ENCODE results near the gene SGK2. TPM values are rescaled to one million over a fixed set of nuclear protein-coding genes. Genes with fewer than 3 reads are reported as not detected.

SGK2 gene
- total RNA-seq, 1 experiment from 2014 or later: 45.6 TPM

- Mint-ChIP-seq H3K9me3 (ENCODE audit: low read depth, unreplicated experiment) (no peaks in the 10 kb centered on the region), H3K4me1 (ENCODE audit: low read depth, unreplicated experiment) (peaks cover 14% of the 10 kb centered on the region), H3K36me3 (ENCODE audit: insufficient read depth, unreplicated experiment) (peaks cover 15% of the 10 kb centered on the region), H3K27me3 (ENCODE audit: unreplicated experiment) (no peaks in the 10 kb centered on the region), H3K27ac (ENCODE audit: unreplicated experiment) (no peak overlapping the region), H3K4me3 (ENCODE audit: low read depth, unreplicated experiment) (no peak overlapping the region)
- CTCF ChIA-PET: no interaction called here
- no peak for DNase-seq
- intact Hi-C loops (cut with micrococcal nuclease; ENCODE audit: unreplicated experiment): no loop called here
- no TSS peak for BruUV-seq (replicated peaks)
- TF ChIP-seq CTCF (IDR thresholded peaks at IDR 0.05; ENCODE audit: unreplicated experiment): no peak
These were observed 38.7 kb upstream of the SGK2 start for GRCh38 chr20:43520074-43520630.

GRCh38 chr20:43525021-43525420 lies 33.8 kb upstream of the SGK2 start:
- CTCF ChIA-PET: interaction anchor here (1.0 kb wide), 1 partner anchor 11 kb away, joined by 3 read pairs; no protein-coding TSS in a partner anchor
- no TSS peak for BruUV-seq (replicated peaks)
- no peak for TF ChIP-seq CTCF (IDR thresholded peaks at IDR 0.05; ENCODE audit: unreplicated experiment)
- DNase-seq: no peak
- intact Hi-C loops (cut with micrococcal nuclease; ENCODE audit: unreplicated experiment): no loop called here
- Mint-ChIP-seq H3K27ac (ENCODE audit: unreplicated experiment) (no peak overlapping the region), H3K9me3 (ENCODE audit: low read depth, unreplicated experiment) (no peaks in the 10 kb centered on the region), H3K4me1 (ENCODE audit: low read depth, unreplicated experiment) (no peaks in the 10 kb centered on the region), H3K36me3 (ENCODE audit: insufficient read depth, unreplicated experiment) (peaks cover 6% of the 10 kb centered on the region), H3K4me3 (ENCODE audit: low read depth, unreplicated experiment) (no peak overlapping the region), H3K27me3 (ENCODE audit: unreplicated experiment) (no peaks in the 10 kb centered on the region)

DNA sequence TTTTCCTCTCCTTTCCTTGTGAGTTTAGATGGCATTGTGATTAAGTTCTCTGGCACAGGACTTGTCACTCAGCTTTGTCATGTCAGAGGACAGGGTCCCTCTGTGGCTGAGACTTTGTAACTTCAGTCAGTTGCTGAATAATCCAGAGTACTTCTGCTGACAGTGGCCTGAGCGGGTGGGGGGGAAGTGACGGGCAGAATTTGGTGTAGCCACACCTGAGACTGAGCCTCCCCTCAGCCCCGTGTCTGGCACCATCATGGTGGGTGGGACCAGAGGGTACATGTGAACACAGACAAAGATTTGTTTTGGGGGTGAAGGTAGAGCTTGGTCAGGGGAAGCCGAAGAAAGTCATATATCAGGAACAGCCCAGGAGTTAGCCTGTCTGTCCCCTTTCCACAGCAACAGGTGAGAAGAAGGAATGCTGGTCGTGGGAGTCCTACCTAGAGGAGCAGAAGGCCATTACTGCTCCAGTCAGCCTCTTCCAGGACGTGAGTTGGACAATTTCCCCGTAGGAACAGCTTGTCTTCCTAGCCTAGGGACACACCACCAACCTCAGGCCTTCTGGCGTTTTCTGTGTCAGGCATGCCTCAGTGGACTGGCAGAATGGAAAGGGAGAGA lies 30.5 kb upstream of the SGK2 start:
- no peaks in the 10 kb centered on the region for H3K9me3 Mint-ChIP-seq (ENCODE audit: low read depth, unreplicated experiment)
- no peak overlapping the region for H3K27ac Mint-ChIP-seq (ENCODE audit: unreplicated experiment)
- H3K36me3 Mint-ChIP-seq (ENCODE audit: insufficient read depth, unreplicated experiment): peaks cover 11% of the 10 kb centered on the region
- H3K4me3 Mint-ChIP-seq (ENCODE audit: low read depth, unreplicated experiment): no peak overlapping the region
- intact Hi-C loops (cut with micrococcal nuclease; ENCODE audit: unreplicated experiment): no loop called here
- CTCF ChIA-PET: interaction anchor here (0.7 kb wide), 1 partner anchor 682 kb away, joined by 3 read pairs; the partner anchor contains the start of gene OSER1
- H3K4me1 Mint-ChIP-seq (ENCODE audit: low read depth, unreplicated experiment): peaks cover 8% of the 10 kb centered on the region
- no peak for TF ChIP-seq CTCF (IDR thresholded peaks at IDR 0.05; ENCODE audit: unreplicated experiment)
- no TSS peak for BruUV-seq (replicated peaks)
- H3K27me3 Mint-ChIP-seq (ENCODE audit: unreplicated experiment): no peaks in the 10 kb centered on the region
- no peak for DNase-seq

DNA sequence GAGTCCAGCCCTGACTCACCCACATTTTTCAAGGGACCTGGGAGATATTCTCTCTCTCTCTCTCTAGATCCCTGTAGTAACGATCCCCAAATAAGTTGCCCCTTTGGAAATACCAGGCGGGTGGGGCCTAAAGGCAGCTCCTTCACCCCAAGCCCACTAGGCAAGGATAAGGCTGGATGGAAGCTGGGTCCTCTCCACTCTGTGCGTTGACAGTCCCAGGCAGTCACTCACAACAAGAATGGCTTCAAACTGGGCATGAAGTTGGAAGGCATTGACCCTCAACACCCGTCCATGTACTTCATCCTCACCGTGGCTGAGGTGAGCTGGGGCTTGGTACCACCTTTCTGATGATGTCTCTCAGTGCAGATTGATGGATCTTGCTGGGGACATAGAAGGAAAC lies 29.8 kb upstream of the SGK2 start:
- Mint-ChIP-seq H3K27me3 (ENCODE audit: unreplicated experiment) (no peaks in the 10 kb centered on the region), H3K4me3 (ENCODE audit: low read depth, unreplicated experiment) (no peak overlapping the region), H3K27ac (ENCODE audit: unreplicated experiment) (no peak overlapping the region), H3K36me3 (ENCODE audit: insufficient read depth, unreplicated experiment) (peaks cover 18% of the 10 kb centered on the region), H3K9me3 (ENCODE audit: low read depth, unreplicated experiment) (no peaks in the 10 kb centered on the region), H3K4me1 (ENCODE audit: low read depth, unreplicated experiment) (peaks cover 8% of the 10 kb centered on the region)
- intact Hi-C loops (cut with micrococcal nuclease; ENCODE audit: unreplicated experiment): no loop called here
- CTCF ChIA-PET: interaction anchor here (0.7 kb wide), 1 partner anchor 20 kb away, joined by 3 read pairs; no protein-coding TSS in a partner anchor
- TF ChIP-seq CTCF (IDR thresholded peaks at IDR 0.05; ENCODE audit: unreplicated experiment): no peak
- DNase-seq: no peak
- no TSS peak for BruUV-seq (replicated peaks)

Data from Calu3 (cell line).